Natural killer cell (primary cell): ENCODE data around the gene KIF25. TPM values are rescaled to one million over a fixed set of nuclear protein-coding genes. Genes with fewer than 3 reads are reported as not detected.

Experiments used
- ATAC-seq, 3 donors: fragments of 150-1000 bp in 2 of 3; fragments of 200-7000 bp in 1 of 3; cut with Tn5 transposase; 1 replicate in 1 of 3; 2 replicates in 2 of 3; pipeline ENCODE4 v1.10.0; 2021; ENCODE audit warnings: mild to moderate bottlenecking in 2 of 3, moderate library complexity in 2 of 3
- DNase-seq, 2 donors: peaks; one replicate each; pipeline versions ENCODE4 v3.0.0 to v3.0.0-alpha.2; 2013 to 2021; ENCODE audit warnings: mixed read lengths in 1 of 2
- H3K27ac ChIP-seq: one replicate; pipeline ENCODE4 v1.5.1; 2013; ENCODE audit warnings: mild to moderate bottlenecking, low read length
- H3K27me3 ChIP-seq: one replicate; pipeline ENCODE4 v1.6.1; 2013; ENCODE audit warnings: low read length; ENCODE audit not compliant: control insufficient read depth, insufficient read depth
- H3K36me3 ChIP-seq: one replicate; pipeline ENCODE4 v1.6.1; 2013; ENCODE audit warnings: low read length; ENCODE audit not compliant: control insufficient read depth, insufficient read depth
- H3K4me1 ChIP-seq: one replicate; pipeline ENCODE4 v1.6.1; 2013; ENCODE audit warnings: low read length; ENCODE audit not compliant: control insufficient read depth, insufficient read depth
- H3K4me3 ChIP-seq: one replicate; pipeline ENCODE4 v1.5.1; 2013; ENCODE audit warnings: low read length
- H3K9me3 ChIP-seq: one replicate; pipeline ENCODE4 v1.6.1; 2013; ENCODE audit warnings: low read length; ENCODE audit not compliant: control insufficient read depth, insufficient read depth
- H3K27ac Mint-ChIP-seq, 2 donors: one replicate each; pipeline ENCODE4 v1.8.0; 2022; ENCODE audit warnings: mild to moderate bottlenecking in 2 of 2, mixed read lengths in 2 of 2, moderate library complexity in 1 of 2
- H3K27me3 Mint-ChIP-seq, 2 donors: one replicate each; pipeline ENCODE4 v1.8.0; 2022; ENCODE audit warnings: low read depth in 2 of 2, mixed read lengths in 2 of 2
- H3K36me3 Mint-ChIP-seq: one replicate; pipeline ENCODE4 v1.8.0; 2022; ENCODE audit warnings: mixed read lengths
- H3K4me1 Mint-ChIP-seq, 2 donors: one replicate each; pipeline ENCODE4 v1.8.0; 2022; ENCODE audit warnings: mixed read lengths in 2 of 2
- H3K4me3 Mint-ChIP-seq: one replicate; pipeline ENCODE4 v1.8.0; 2022; ENCODE audit warnings: mild to moderate bottlenecking, moderate library complexity, mixed read lengths
- H3K9me3 Mint-ChIP-seq, 2 donors: one replicate each; pipeline ENCODE4 v1.8.0; 2022; ENCODE audit warnings: mixed read lengths in 2 of 2
- WGBS: methylation state at CpG from one replicate; pipeline ENCODE4 v1.1.7; 2013; ENCODE audit warnings: missing lambda C conversion rate; ENCODE audit not compliant: insufficient coverage; 5-methylcytosine and 5-hydroxymethylcytosine counted together
- intact Hi-C: fragments of 100-400 bp; cut with micrococcal nuclease; formaldehyde crosslinking; loops from one replicate; pipeline ENCODE4 v1.14.2; 2022
- total RNA-seq, 4 donors: library from RNA; stranded (reverse); fragments of 120-200 nt in 1 of 4; gene quantifications; one replicate each; pipeline versions ENCODE4 v1.2.3 to v1.2.4, GENCODE V29; 2013 to 2022
- TF ChIP-seq, protein P1 (sequence below): fragments of 200-600 bp; IDR thresholded peaks from one replicate; pipeline ENCODE4 v1.8.0; 2022; ENCODE audit warnings: antibody characterized with exemption

Gene KIF25
- total RNA-seq, 3 donors from 2014 or later (not counting 1 experiment from before 2014, with no cell fraction given) = not detected

DNA sequence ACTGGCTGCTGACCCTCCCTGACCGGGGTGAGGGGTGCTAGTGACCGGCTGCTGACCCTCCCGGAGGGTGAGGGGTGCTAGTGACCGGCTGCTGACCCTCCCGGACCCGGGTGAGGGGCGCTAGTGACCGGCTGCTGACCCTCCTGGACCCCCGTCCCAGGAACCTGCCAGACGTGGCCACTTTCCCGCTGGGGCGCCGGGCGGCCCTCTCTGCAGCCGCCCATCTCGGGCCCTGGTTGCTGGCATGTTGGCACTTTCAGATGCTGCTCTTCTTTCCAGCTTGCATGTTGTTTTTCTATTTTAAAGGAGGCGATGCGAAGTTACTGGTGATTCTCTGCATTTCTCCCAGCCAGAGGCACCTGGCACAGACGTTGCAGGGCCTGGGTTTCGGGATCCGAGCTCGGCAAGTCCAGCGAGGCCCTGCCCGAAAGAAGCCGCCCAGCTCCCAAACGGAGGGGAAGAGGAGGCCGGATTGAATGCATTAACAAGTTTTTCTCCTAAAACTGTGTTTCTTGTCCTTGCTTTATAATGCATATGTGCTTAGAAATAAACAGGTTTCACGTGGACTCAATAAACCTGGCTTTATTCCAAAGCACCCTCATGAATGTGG is 47.2 kb downstream of the KIF25 start:
- Mint-ChIP-seq H3K36me3 (no peaks in the 10 kb centered on the region), H3K27me3 (no peaks in the 10 kb centered on the region), H3K27ac (no peak overlapping the region), H3K4me1 (no peaks in the 10 kb centered on the region), H3K9me3 (peaks cover 0 to 4% of the 10 kb centered on the region in 2 donors), H3K4me3 (no peak overlapping the region)
- H3K9me3 ChIP-seq = peaks cover 26% of the 10 kb centered on the region
- no peak for DNase-seq
- WGBS = 94% methylated on average over 28 of the region's 28 CpGs
- H3K4me3 ChIP-seq = no peak overlapping the region
- H3K4me1 ChIP-seq = no peaks in the 10 kb centered on the region
- intact Hi-C loops = no loop called here
- H3K27ac ChIP-seq = no peak overlapping the region
- no peak for ATAC-seq
- no peaks in the 10 kb centered on the region for H3K36me3 ChIP-seq
- TF ChIP-seq, protein P1, sequence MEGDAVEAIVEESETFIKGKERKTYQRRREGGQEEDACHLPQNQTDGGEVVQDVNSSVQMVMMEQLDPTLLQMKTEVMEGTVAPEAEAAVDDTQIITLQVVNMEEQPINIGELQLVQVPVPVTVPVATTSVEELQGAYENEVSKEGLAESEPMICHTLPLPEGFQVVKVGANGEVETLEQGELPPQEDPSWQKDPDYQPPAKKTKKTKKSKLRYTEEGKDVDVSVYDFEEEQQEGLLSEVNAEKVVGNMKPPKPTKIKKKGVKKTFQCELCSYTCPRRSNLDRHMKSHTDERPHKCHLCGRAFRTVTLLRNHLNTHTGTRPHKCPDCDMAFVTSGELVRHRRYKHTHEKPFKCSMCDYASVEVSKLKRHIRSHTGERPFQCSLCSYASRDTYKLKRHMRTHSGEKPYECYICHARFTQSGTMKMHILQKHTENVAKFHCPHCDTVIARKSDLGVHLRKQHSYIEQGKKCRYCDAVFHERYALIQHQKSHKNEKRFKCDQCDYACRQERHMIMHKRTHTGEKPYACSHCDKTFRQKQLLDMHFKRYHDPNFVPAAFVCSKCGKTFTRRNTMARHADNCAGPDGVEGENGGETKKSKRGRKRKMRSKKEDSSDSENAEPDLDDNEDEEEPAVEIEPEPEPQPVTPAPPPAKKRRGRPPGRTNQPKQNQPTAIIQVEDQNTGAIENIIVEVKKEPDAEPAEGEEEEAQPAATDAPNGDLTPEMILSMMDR = no peak
- H3K27me3 ChIP-seq = no peaks in the 10 kb centered on the region

DNA sequence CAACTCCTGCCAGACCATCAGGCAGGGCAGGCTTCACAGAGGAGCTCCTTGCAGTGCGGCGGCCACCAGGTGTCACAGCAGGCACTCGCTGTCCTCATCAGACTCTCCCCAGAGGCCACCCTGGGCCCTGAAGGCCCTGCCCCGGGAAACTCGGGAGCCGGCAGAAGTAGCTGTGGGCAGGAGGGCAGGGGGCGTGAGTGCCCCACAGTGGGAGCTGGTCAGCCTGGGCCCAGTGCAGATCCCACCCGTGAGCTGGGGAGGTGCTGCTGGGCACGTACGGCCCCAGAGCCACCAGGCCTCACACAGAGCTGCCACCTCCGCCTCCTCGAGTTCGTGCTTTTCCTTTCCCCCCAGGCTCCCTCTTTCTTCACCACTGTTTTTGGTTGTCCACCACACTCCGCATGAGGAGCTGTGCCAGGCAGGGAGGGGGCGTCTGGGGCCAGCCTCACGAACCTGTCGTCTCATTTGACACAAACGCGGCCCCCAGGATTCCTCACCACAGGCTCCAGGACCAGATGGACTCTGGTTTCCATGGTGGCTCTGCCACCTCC is 47.7 kb downstream of the KIF25 start:
- no peak overlapping the region for H3K4me3 ChIP-seq
- H3K9me3 ChIP-seq = peaks cover 20% of the 10 kb centered on the region
- H3K27ac ChIP-seq = no peak overlapping the region
- H3K4me3 Mint-ChIP-seq = no peak overlapping the region
- DNase-seq (no peak), ATAC-seq (no peak)
- no peaks in the 10 kb centered on the region for H3K27me3 Mint-ChIP-seq
- no peak overlapping the region for H3K27ac Mint-ChIP-seq
- no peaks in the 10 kb centered on the region for H3K4me1 ChIP-seq
- TF ChIP-seq, protein P1 = no peak
- WGBS = 94% methylated on average over 19 of the region's 19 CpGs
- no peaks in the 10 kb centered on the region for H3K27me3 ChIP-seq
- intact Hi-C loops = no loop called here
- H3K36me3 ChIP-seq = no peaks in the 10 kb centered on the region
- no peaks in the 10 kb centered on the region for H3K4me1 Mint-ChIP-seq
- peaks cover 0 to 3% of the 10 kb centered on the region in 2 donors for H3K9me3 Mint-ChIP-seq
- H3K36me3 Mint-ChIP-seq = no peaks in the 10 kb centered on the region

DNA sequence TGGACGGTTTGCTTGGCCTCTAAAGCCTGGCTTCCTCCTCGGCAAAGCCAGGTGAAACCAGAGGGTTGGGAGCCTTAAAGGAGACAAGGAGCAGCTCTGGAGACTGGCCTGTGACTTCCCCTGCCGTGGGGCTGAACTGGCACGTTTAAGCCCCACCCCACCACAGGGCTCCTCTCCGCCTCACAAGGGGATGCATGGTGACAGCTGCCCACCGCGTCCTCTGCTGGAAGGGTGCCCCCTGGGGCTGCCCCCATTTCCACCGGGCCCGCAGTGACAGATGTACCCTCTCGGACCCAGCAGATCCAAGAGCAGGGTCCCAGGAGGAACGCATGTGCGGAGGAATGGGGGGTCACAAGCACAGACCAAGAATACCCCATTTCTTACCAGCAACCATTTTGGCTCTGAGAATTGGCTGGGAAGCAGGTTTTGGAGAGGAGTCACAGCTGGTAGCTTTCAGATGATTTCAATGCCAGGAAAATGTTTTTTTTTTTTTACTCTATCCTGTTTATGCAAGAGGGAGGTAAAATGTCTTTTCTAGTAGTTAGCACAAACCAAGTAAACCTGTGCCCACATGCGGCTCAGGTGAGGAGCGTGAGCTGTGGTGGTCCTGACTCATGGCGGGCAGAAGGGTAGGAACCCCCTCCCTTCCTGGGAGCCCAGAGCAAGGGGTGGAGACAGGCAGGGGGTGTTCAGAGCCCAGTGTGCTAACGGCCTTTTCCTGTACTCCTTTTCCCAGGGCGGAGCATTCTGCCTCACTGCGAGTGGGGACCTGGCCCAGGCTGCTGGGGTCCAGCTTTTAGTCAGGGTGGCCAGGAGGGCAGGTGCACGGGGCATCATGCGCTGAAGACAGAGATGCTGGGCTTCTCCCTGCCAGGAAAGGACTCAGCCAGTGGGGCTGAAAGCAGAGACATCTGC is 48.5 kb downstream of the KIF25 start:
- no peak overlapping the region for H3K4me3 Mint-ChIP-seq

More for the DNA sequence above, 48.5 kb downstream of the KIF25 start:
- WGBS = 82% methylated on average over 18 of the region's 20 CpGs
- H3K36me3 Mint-ChIP-seq = no peaks in the 10 kb centered on the region
- Histone ChIP-seq H3K4me1 (no peaks in the 10 kb centered on the region), H3K27ac (no peak overlapping the region), H3K4me3 (no peak overlapping the region), H3K9me3 (peaks cover 13% of the 10 kb centered on the region), H3K36me3 (no peaks in the 10 kb centered on the region), H3K27me3 (no peaks in the 10 kb centered on the region)
- ATAC-seq (no peak), DNase-seq (no peak)
- intact Hi-C loops = no loop called here
- no peaks in the 10 kb centered on the region for H3K9me3 Mint-ChIP-seq
- no peaks in the 10 kb centered on the region for H3K4me1 Mint-ChIP-seq
- TF ChIP-seq, protein P1 = no peak
- no peak overlapping the region for H3K27ac Mint-ChIP-seq
- no peaks in the 10 kb centered on the region for H3K27me3 Mint-ChIP-seq
